Dermis microvascular lymphatic vessel endothelial cell (primary cell): Measurements from ENCODE around the gene SMIM43. TPM values are rescaled to one million over a fixed set of nuclear protein-coding genes. Genes with fewer than 3 reads are reported as not detected.
A peak's percentile ranks its signal among the peaks of the same experiment; 100 is the strongest.

Experiments
- DNase-seq, 2 donors: peaks; one replicate each; pipeline versions ENCODE4 v3.0.0 to v3.0.0-alpha.2; 2010; ENCODE audit warnings: low read depth in 2 of 2
- total RNA-seq: library from RNA; depleted of rRNA; stranded (reverse); fragments of >200 nt; gene quantifications from 2 replicates; pipeline ENCODE4 v1.2.1, GENCODE V29; 2014

The SMIM43 gene
- 0.13 and 0.38 TPM in 2 replicates for total RNA-seq

DNA sequence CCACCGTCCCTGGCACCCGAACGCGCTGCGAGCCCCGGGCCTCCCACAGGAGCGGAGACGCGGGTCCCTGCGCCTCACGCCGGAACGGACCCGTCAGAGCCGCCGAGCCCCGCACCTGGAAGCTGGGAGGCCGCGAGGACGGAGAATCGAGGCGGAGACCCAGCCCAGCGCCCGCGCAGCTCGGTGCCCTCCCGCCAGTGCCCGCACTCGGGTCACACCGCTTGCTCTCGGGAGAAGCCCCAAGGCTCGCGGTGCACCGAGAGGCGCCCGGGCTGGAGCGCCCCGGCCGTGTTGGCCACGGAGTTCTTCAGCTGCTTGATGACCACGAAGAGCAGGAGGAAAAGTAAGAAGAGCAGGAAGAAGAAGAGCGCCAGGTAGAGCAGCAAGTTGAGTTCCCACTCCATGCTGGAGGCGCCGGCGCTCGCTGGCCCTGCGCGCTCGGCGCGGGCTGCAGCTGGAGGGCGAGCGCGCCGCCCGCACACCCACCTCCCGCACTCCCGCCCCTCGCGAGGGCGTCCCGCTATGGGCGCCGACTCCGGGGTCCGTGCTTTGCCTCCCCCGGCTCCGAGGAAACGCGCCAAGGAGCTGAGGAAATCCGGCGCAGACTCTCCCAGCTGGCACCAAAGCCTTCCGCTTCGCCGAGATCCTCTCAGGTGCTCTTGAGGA lies at the start of gene SMIM43:
TSS of gene SMIM43 (minus strand) at position 463 of the 666 bp plus-strand sequence. CDS start at position 404, 59 bp downstream.
- peak in 1 of 2 donors; percentile 23 for DNase-seq

DNA sequence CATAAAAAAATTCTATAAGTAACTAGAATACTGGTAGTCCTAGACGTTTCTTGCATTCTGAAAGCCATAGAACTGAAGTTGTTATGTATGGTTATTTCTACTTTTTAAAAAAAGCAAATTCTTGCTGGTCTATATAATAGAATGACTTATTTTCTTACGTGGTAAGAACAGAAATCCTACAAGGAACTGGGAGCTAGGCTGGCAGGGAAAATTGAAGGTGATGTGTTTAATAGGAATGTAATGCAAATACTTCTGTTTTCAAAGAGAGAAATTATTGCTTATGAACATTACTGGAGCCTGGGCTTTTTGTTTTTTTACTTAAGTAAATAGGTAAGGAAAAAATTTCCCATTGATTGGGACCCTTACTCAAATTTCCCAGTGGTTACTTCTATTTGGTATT lies 49.8 kb upstream of the SMIM43 start:
- no peak for DNase-seq

DNA sequence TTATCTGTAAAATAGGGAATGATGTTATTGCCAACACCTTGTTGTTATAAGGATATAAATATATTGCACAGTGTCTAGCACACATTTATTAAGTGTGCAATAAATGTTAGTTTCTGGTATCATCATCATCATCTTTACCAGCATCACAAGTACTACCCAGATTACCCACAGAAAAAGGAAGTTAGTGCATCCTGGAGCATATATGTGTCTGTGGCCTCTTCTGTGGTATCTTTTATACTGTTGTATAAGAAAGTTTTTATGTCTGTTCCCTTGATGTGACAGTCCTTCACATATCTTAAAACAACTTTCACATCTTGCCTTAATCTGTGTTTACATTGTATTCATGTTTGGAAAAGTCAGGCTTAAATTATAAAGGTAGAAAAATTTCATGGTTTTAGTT lies 46.2 kb upstream of the SMIM43 start:
- DNase-seq = no peak

DNA sequence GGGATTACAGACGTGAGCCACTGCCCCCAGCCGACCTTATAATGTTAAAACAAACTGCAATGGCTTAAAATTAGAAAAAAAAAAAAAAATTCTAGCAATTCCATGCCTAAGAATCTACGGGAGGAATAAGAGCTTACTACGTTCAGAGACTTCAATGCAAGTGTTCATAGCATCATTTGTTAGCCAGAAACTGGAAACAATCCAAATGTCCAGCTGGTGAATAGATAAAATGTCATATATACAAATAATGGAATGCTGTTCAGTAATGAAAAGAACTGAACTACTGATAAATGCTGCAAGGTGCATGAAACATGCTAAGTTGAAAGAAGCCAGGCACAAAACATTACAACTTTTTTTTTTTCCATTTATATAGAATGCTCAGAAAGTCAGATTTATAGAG lies 41.4 kb upstream of the SMIM43 start:
- no peak for DNase-seq

DNA sequence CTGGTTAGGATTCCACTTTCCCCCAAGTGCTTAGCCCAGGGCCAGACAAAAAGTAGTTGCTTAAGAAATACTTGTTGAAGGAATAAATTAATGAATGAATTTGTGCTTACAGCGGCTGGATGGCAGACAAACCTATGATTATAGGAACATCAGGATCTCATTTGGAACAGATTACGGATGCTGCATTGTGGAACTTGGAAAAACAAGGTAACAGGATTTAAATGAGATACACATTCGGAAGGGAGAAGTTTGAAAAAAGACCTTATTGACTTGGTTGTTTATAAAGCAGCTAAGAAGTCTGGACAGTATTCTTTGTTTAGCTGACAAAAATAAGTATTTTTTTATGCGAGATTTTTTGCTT lies 36.7 kb upstream of the SMIM43 start:
- DNase-seq = no peak

DNA sequence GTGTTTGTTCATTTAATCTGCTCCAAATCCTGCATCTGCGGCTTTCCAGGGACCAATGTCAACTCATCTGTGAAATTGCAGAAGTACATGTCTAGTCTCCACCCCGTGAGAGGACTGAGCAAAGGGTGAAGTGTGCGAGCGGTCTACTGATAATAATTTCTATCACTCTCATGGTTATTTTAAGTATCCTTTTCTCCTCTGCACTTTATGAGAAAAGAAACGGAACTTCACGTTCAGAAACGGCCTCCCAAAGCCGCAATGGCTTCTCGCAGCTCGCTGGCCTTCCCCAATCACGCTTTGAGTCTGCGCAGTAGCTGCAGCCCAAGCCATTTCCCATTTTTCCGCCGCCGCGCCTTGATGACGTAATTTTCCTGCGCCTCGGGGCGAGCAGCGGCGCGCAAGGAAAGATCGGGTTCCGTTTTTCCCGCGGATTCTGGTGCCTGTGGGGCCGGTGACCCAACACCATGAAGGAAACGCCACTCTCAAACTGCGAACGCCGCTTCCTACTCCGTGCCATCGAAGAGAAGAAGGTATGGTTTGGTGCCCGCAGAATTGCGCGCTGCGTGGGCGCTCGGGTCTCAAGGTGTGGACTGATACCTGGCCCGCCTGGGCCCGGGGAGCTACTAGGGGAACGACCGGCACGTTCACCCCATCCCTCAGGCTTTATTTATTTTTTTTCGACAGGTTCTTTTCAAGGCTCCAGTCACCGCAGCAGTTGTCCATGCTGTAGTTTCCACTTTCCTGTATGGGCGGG lies 36.2 kb upstream of the SMIM43 start, which contains the start of gene EXOSC9:
TSS of gene EXOSC9 (plus strand) at position 363 of the 754 bp plus-strand sequence. CDS start at position 465, 102 bp downstream.
- DNase-seq = peak; percentile 90 to 93

DNA sequence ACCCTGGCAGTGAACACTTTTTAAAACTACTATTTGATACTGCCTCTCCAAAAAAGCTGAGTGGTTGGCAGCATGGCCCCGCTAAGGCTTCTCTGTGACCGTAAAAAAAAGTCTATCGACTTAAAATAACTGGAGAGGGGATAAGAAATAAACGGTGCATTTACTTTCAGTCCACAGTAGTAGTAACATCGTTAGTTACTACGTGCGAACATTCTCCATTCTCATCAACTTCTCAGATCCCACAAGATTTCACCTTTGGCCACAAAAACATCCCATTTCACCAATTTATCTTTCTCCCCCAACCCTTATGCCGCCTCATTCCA lies 35.6 kb upstream of the SMIM43 start:
- DNase-seq = no peak

DNA sequence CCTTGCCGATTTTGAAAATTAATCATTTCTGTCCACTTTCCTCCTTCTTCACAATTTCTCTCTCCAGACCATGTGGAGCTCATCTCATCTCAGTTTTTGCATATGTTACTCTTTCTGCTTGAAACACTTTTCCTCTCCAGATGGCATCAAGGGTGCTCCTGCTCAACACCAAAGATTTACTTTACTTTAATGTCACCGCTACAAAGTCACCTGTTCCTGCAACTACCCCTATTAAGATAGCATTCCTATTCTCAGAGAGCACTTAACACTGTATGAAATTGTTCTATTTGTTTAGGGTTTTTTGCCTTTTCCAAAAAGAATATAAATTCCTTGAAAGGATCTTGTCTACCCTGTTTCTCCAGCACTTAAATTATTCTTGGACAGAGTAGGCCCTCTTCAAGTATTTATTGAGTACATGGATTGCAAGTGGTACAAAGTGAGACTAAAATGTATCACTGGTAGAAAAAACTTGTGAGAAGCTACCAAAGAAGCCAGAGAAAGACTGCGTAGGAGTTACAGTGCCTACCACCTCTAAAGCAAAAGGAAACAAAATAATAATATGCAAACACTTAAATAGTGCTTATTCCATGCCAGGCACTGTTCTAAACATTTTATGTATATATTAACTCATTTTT lies 35.0 kb upstream of the SMIM43 start:
- no peak for DNase-seq

DNA sequence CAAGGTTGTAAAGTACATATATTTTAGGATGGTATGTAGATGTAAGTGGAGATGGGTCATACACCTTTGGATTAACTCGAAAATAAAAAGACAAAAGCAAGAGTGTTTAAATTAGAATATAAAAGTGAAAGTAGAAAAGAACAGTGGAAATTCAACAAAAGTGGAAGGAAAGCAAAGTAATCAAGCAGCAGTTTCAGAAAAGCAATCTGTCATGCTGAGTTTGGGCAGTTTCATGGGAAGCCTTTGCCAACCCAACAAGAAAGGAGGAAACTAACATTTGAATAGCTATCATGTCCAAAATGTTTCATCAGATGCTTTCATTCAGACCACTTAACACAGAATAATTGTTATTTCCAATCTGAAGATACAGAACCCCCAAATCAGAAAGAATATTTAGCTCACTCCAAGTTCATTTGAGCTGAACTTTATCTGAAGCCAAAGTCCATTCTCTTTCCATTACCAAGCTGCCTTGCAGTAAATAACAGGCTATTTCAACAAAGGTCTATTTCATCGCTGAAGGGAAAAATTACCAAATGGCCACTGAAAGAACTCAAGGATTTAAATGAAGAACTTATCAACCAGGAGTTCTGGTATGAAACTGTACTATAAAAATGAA lies 34.4 kb upstream of the SMIM43 start:
- no peak for DNase-seq

DNA sequence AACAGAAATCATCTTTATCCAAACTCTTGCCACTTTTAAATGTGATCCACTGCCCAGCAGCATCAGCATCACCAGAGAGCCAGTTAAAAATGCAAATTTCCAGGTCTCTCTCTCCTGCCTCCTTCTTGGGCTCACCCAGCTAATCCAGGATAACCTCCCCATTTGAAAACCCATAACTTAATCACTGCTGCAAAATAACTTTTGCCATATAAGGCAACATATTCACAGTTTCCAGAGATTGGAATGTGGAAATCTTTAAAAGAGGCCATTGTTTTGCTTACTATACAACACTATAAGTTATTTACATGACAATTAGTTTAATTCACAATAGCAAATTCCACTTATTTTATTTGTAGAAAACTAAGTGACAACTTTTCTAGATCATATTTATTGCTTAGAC lies 31.3 kb upstream of the SMIM43 start:
- peak in 1 of 2 donors; percentile 9 for DNase-seq

DNA sequence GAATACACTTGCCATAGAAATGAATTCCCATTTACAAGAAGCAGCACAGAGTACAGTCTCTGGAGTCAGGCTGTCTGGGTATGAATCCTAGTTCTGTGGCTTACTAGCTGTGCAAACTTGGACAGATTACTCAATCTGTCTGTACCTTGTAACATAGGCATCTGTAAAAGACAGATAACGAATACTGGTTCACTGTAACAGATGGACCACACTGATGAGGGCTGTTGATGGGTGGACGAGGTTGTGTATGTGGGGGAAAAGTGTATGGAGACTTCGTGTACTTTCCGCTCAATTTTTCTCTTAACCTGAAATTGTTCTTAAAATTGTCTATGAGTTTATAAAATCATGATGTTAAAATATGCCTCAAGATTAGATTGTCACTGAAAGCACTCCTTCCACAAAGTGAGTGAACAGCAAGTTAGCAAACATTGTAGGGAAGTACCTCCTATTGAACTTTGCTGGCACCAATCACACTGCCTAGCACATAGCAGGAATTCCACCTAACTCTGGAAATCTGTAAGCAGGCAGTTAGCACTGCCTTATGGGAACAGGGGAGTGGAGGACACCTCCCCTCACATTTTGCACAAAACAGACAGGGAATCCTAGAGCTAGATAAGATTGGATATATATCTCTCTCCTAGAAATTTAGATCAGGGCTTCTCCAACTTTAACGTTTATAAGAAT lies 29.7 kb upstream of the SMIM43 start:
- DNase-seq = no peak

DNA sequence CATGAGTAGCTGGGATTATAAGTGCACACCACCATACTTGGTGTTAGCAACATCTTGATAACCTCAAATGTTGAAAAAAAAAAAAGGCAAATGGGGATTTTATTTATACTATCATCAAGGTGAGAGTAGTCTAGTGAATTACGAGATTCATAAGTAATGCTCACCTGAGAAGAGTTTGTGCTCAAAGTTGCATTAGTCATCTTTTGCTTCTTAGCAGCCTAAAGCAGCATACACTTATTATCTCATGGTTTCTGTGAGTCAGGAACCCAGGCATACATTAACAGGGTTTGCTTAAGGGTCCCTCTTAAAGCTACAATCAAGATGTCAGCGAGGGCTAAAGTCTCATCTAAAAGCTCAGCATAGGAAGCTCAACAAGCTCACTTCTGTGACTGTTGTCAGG lies 28.0 kb upstream of the SMIM43 start:
- no peak for DNase-seq

DNA sequence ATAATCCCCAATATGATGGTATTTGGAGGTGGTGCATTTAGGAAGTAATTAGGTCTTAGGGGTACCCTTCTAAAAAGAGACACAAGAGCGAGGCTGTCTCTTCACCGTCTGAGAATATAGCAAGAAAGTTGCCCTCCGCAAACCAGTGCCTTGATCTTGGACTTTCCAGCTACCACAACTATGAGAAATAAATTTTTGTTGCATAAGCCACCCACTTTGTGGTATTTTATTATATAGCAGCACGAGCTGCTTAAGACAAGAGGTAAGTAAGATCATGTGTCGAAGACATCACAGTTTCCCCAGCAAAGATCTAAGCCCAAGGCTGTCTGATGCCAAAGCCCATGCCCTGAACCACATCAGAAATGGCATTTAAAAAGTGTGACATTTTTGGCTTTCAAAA lies 26.5 kb upstream of the SMIM43 start:
- DNase-seq = no peak

DNA sequence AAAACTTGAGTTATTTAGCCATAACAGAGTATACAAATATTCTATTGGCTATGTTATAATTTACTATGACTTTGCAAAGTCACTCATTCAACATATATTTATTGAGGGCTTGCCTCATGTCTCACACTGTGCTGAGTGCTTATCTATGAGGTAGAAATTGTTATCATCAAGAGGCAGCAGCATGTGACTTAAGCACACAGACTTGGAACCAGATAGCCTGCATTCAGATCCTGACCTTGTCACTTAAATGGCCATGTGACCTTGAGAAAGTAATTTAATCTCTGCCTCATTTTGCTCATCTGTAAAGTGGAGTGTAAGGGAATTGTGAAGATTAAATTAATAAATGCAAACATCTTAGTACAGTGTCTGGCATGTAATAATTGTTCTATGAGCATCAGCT lies 26.0 kb upstream of the SMIM43 start:
- peak in 1 of 2 donors; percentile 26 for DNase-seq

DNA sequence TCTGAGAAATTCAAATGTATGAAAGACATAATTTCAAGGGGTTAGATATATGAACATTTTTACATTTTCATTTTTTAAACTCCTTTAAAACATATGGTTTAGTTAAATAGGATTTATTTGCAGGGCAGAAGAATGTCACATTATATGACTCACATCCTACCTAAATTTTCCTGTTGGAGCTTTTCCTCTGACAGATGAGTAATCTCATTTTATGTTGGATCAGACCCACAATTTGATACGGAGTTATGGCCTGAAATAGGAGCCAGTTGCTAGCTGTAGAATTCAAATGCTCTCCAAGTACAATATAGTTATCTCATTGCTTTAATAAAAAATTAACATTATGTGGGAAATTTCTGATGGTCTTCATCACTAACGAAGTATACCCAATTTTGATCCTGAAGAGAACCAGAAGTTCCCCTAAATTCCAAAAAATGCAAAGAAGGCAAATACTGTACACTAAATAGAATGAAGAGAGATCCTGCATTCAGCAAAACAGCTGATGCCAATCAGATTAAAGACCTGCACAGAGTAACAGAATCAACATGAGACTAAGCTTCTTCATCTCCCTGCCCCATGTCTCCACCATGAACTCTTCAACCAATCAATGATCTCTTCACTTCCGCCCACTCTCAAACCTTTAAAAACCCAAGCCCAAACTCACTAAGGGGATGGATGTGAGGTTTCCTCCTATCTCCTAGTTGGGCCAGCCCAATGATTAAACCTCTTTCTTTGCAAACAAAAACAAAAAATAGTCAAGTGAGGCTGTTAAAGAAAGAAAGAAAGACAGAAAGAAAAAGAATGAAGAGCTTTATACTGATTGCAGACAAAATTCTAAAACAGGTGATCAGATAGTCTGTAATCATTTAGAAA lies 25.2 kb upstream of the SMIM43 start:
- peak; percentile 81 to 88 for DNase-seq

DNA sequence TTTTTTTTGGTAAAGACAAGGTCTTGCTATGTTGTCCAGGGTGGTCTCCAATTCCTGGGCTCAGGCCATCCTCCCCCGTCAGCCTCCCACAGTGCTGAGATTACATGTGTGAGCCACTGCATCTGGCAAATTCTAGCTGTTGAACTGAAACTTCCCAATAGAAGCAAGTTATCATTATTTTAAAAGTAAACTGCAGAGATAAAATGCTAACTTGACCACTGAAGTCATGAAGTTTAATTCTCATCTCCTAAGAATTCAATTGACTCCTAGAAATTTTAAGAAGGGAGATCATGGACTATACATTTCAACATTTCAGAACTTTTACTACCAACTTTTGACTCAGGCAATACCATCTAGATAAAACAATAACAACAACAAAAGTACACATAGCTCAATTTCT lies 24.5 kb upstream of the SMIM43 start:
- no peak for DNase-seq

DNA sequence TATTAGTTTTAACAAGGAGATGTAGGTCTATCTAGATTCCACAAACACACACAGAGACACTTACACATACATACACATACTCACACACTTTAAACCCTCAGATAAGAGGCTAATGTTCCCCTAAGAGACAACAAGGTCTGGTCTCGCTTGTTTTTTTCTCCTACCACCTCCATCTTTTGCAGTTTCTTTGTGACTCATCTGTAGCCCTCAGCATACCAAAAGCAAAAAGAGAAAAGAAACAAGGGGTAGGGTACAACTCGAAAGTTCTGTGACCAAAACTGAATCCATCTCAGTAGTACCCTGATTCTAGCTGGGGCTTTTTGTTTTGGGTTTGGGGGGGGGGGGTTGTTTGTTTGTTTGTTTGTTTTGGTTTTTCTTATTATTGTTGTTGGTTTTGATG lies 23.9 kb upstream of the SMIM43 start:
- no peak for DNase-seq

DNA sequence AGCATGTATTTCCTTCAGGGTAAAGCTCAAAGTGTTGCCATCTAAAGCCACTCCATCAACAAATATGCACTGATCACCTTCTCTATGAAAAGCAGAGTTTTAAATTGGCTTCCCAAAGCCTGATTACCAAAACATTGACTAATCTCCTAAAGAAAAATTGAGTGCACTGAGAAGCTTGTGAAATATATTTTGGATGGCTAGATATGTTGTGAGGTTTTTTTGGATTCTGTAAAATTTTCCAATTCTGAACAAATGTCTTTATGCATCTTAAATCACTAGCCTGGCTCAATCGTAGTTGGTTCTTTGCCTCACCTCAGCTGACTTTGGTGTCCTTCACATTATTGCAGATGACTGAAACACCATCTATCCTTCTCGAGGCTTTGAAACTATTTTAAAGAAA lies 21.3 kb upstream of the SMIM43 start:
- no peak for DNase-seq

DNA sequence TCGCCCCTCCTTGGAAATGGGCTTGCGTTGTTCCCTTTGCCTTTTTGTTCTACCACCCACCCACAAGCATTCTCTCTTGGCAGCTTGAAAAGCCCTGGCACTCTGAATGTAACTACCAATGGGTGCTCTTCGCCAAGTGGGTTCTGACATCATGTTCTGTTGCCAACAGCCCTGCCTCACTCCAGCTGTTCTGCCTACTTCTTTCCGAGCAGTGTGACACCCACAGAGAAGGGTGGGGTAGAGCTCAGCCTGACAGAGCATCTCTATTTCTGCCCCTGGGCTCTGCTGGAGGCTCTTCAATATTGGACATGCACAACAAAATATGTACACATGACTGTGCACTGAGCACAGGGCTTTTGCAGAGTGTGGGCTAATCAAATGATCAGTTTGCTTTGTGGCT lies 20.5 kb upstream of the SMIM43 start:
- DNase-seq = no peak

DNA sequence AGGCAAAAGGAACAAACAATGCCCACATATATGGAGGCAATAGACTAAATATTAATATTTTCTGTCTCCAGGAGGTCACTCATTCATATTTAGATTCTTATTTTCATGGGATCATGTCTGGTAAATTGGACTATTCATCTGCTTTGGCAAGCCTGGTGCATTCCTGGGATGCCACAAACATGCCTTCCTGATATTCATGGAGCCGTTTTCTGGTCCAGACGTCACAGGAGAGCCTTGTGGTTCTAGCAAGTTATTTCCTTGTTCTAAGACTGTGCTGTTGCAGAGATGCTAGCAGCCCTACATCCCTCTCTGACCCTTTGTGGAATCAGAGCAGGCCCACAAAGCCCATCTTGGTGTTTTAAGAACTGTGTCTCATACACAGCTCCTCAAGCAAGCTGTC lies 20.0 kb upstream of the SMIM43 start:
- peak; percentile 51 to 72 for DNase-seq

DNA sequence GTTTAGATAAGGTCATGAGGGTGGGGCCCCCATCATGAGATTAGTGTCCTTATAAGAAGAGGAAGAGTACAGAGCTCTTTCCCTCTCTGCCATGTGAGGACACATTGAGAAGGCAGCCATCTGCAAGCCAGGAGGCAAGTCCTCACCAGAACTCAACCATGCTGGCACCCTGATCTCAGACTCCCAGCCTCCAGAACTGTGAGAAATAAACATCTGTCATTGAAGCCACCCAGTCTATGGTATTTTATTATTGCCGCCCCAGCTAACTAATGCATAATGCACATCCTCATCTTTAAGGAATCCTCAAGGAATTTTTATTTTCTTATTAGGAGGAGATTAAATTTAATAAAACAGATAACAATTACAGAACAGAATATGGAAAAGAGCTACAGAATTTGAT lies 19.4 kb upstream of the SMIM43 start:
- DNase-seq = no peak
